H1 (cell line): ENCODE measurements around the gene AFF2. TPM values are rescaled to one million over a fixed set of nuclear protein-coding genes. Genes with fewer than 3 reads are reported as not detected.

Experiments
- CTCF ChIA-PET: fragments of 300-600 bp; sonication (Branson Sonifier 250); formaldehyde crosslinking; loops from one replicate; lab custom pipeline; 2021; ENCODE audit not compliant: partially characterized antibody; lab: Charles Lee
- POLR2A ChIA-PET: fragments of 300-600 bp; sonication (Branson Sonifier 250); formaldehyde crosslinking; loops from one replicate; lab custom pipeline; 2021; ENCODE audit warnings: inconsistent platforms; ENCODE audit not compliant: partially characterized antibody; lab: Charles Lee
- DNase-seq, 2 experiments: peaks; one replicate each; pipeline versions ENCODE4 v3.0.0 to v3.0.0-alpha.2; 2010 to 2022; ENCODE audit warnings: low spot score in 2 of 2, low read depth in 1 of 2, mixed read lengths in 1 of 2
- FAIRE-seq: peaks from 2 replicates; lab custom pipeline; 2011; peaks lifted over from hg19 to GRCh38; lab: Jason Lieb, UNC
- H2AFZ ChIP-seq: 2 replicates; pipeline ENCODE4 v1.8.1; 2012; ENCODE audit warnings: low read length, inconsistent platforms
- H2AK5ac ChIP-seq: 2 replicates; pipeline ENCODE4 v1.6.1; 2013; ENCODE audit warnings: low read depth, low read length
- H2BK120ac ChIP-seq: replicated peaks from 2 replicates; pipeline ENCODE3; 2013; ENCODE audit warnings: low read depth, low read length, inconsistent platforms
- H2BK12ac ChIP-seq: 2 replicates; pipeline ENCODE4 v1.6.1; 2013; ENCODE audit warnings: low read depth, low read length
- H2BK15ac ChIP-seq: 2 replicates; pipeline ENCODE4 v1.6.1; 2013; ENCODE audit warnings: low read length
- H2BK20ac ChIP-seq: 2 replicates; pipeline ENCODE4 v1.6.1; 2013; ENCODE audit warnings: low read length
- H2BK5ac ChIP-seq: 2 replicates; pipeline ENCODE4 v1.6.1; 2013; ENCODE audit warnings: low read depth, low read length
- H3K14ac ChIP-seq: 2 replicates; pipeline ENCODE4 v1.6.1; 2013; ENCODE audit warnings: inconsistent platforms; ENCODE audit not compliant: insufficient read length
- H3K18ac ChIP-seq: 2 replicates; pipeline ENCODE4 v1.6.1; 2013; ENCODE audit warnings: low read length; ENCODE audit errors: extremely low read depth
- H3K23ac ChIP-seq: 2 replicates; pipeline ENCODE4 v1.6.1; 2013; ENCODE audit warnings: inconsistent platforms; ENCODE audit not compliant: insufficient read length
- H3K23me2 ChIP-seq: 2 replicates; pipeline ENCODE4 v1.6.1; 2013; ENCODE audit warnings: low read depth, low read length
- H3K27ac ChIP-seq: 2 replicates; pipeline ENCODE4 v1.6.1; 2011; ENCODE audit warnings: low read depth, low read length, inconsistent platforms
- H3K27me3 ChIP-seq, 4 experiments: replicated peaks in 1 of 4; 1 replicate in 1 of 4; 2 replicates in 3 of 4; pipeline versions ENCODE4 v1.6.1 to v1.8.1; 2011 to 2013; ENCODE audit warnings: low read length in 3 of 4, mild to moderate bottlenecking in 3 of 4, inconsistent platforms in 2 of 4, mixed read lengths in 2 of 4, moderate library complexity in 1 of 4; ENCODE audit not compliant: control insufficient read depth in 3 of 4, insufficient read depth in 3 of 4; ENCODE audit errors: extremely low read depth in 1 of 4
- H3K36me3 ChIP-seq, 4 experiments: 2 replicates each; pipeline versions ENCODE4 v1.6.1 to v1.8.1; 2011 to 2013; ENCODE audit warnings: mild to moderate bottlenecking in 4 of 4, low read length in 3 of 4, moderate library complexity in 2 of 4, control low read depth in 1 of 4, inconsistent platforms in 1 of 4; ENCODE audit not compliant: insufficient read depth in 4 of 4, control insufficient read depth in 2 of 4
- H3K4ac ChIP-seq: replicated peaks from 2 replicates; pipeline ENCODE3; 2013; ENCODE audit warnings: low read length, low read depth, mixed read lengths, inconsistent platforms; ENCODE audit not compliant: insufficient read length
- H3K4me1 ChIP-seq, 4 experiments: replicated peaks in 1 of 4; 1 replicate in 1 of 4; 2 replicates in 3 of 4; pipeline versions ENCODE4 v1.6.1 to v1.8.1; 2011 to 2013; ENCODE audit warnings: low read length in 3 of 4, inconsistent platforms in 2 of 4, mixed read lengths in 1 of 4; ENCODE audit not compliant: insufficient read depth in 4 of 4, control insufficient read depth in 3 of 4
- H3K4me2 ChIP-seq, 2 experiments: 2 replicates each; pipeline versions ENCODE4 v1.6.1 to v1.8.1; 2011 to 2013; ENCODE audit warnings: low read depth in 2 of 2, low read length in 2 of 2, control low read depth in 1 of 2, inconsistent platforms in 1 of 2, mild to moderate bottlenecking in 1 of 2; ENCODE audit not compliant: insufficient read depth in 1 of 2
- H3K4me3 ChIP-seq, 4 experiments: fragments of 200-600, 300-600 bp in 1 of 4; sonication (generic), shearing (Covaris generic), sonication (Bioruptor Twin) in 1 of 4; 2 replicates each; pipeline versions ENCODE4 v1.5.1 to v1.8.1; 2011 to 2016; ENCODE audit warnings: low read length in 4 of 4, low read depth in 3 of 4, control low read depth in 2 of 4, inconsistent platforms in 2 of 4, mild to moderate bottlenecking in 2 of 4, mixed read lengths in 1 of 4, moderate library complexity in 1 of 4; ENCODE audit not compliant: insufficient read depth in 2 of 4; ENCODE audit errors: extremely low read depth in 1 of 4
- H3K56ac ChIP-seq: replicated peaks from 2 replicates; pipeline ENCODE3; 2013; ENCODE audit warnings: low read depth, mild to moderate bottlenecking, mixed read lengths, low read length, inconsistent platforms; ENCODE audit not compliant: insufficient read length
- H3K79me1 ChIP-seq: 2 replicates; pipeline ENCODE4 v1.6.1; 2013; ENCODE audit warnings: low read depth, low read length, control low read depth
- H3K79me2 ChIP-seq, 2 experiments: 2 replicates each; pipeline versions ENCODE4 v1.6.1 to v1.8.1; 2012 to 2013; ENCODE audit warnings: low read length in 2 of 2, mild to moderate bottlenecking in 2 of 2, inconsistent platforms in 1 of 2; ENCODE audit not compliant: insufficient read depth in 2 of 2, control insufficient read depth in 1 of 2
- H3K9ac ChIP-seq, 4 experiments: replicated peaks in 1 of 4; 1 replicate in 1 of 4; 2 replicates in 3 of 4; pipeline versions ENCODE4 v1.6.1 to v1.8.1; 2011 to 2013; ENCODE audit warnings: low read depth in 3 of 4, low read length in 3 of 4, control low read depth in 2 of 4, mild to moderate bottlenecking in 2 of 4, moderate library complexity in 2 of 4, inconsistent platforms in 1 of 4; ENCODE audit errors: extremely low read depth in 1 of 4
- H3K9me3 ChIP-seq, 2 experiments: 2 replicates each; pipeline versions ENCODE4 v1.6.1 to v1.8.1; 2012 to 2013; ENCODE audit warnings: mild to moderate bottlenecking in 2 of 2, moderate library complexity in 2 of 2, control low read depth in 1 of 2, inconsistent platforms in 1 of 2, low read depth in 1 of 2, low read length in 1 of 2, mixed read lengths in 1 of 2; ENCODE audit not compliant: insufficient read depth in 2 of 2
- H4K20me1 ChIP-seq, 2 experiments: replicated peaks in 1 of 2; 2 replicates each; pipeline versions ENCODE3 to v1.8.1; 2011 to 2013; ENCODE audit warnings: inconsistent platforms in 2 of 2, low read length in 2 of 2, mild to moderate bottlenecking in 1 of 2; ENCODE audit not compliant: insufficient read depth in 2 of 2, control insufficient read depth in 1 of 2
- H4K5ac ChIP-seq: 2 replicates; pipeline ENCODE4 v1.6.1; 2013; ENCODE audit warnings: low read length, low read depth, mixed read lengths, inconsistent platforms; ENCODE audit not compliant: insufficient read length
- H4K8ac ChIP-seq: 2 replicates; pipeline ENCODE4 v1.8.0; 2013; ENCODE audit warnings: mild to moderate bottlenecking, moderate library complexity, low read length, inconsistent platforms; ENCODE audit not compliant: insufficient read depth; ENCODE audit errors: extremely low read depth
- H4K91ac ChIP-seq: replicated peaks from 2 replicates; pipeline ENCODE3; 2013; ENCODE audit warnings: low read length, mixed read lengths, inconsistent platforms; ENCODE audit not compliant: insufficient read length
- ATF3 ChIP-seq: IDR thresholded peaks from 2 replicates; pipeline ENCODE4 v1.6.1; 2011; ENCODE audit warnings: low read depth, mild to moderate bottlenecking, low read length; ENCODE audit not compliant: insufficient read depth
- BCL11A ChIP-seq, 2 experiments: IDR thresholded peaks; one replicate each; pipeline ENCODE4 v1.6.1; 2011; ENCODE audit warnings: low read depth in 2 of 2, low read length in 2 of 2, mild to moderate bottlenecking in 2 of 2
- CBX8 ChIP-seq: fragments of 300-800, 300-1000 bp; sonication (generic); IDR thresholded peaks from 2 replicates; pipeline ENCODE4 v1.7.1; 2016; ENCODE audit warnings: low read depth, low read length, borderline replicate concordance
- CHD2 ChIP-seq: IDR thresholded peaks from 2 replicates; pipeline ENCODE4 v1.6.1; 2012; ENCODE audit warnings: low read length, improper control_type of control experiment
- CREB1 ChIP-seq: IDR thresholded peaks from 2 replicates; pipeline ENCODE4 v1.6.1; 2012; ENCODE audit warnings: inconsistent platforms
- GTF2F1 ChIP-seq: IDR thresholded peaks from 2 replicates; pipeline ENCODE4 v1.6.1; 2012; ENCODE audit warnings: low read depth, low read length, improper control_type of control experiment, borderline replicate concordance
- JUND ChIP-seq: IDR thresholded peaks from 2 replicates; pipeline ENCODE4 v1.6.1; 2011; ENCODE audit warnings: mild to moderate bottlenecking, improper control_type of control experiment, low read length
- NANOG ChIP-seq: IDR thresholded peaks from 2 replicates; pipeline ENCODE4 v1.6.1; 2011; ENCODE audit warnings: low read length, low read depth, mild to moderate bottlenecking, inconsistent platforms; ENCODE audit not compliant: insufficient read depth, poor library complexity, severe bottlenecking
- POU5F1 ChIP-seq: IDR thresholded peaks from 2 replicates; pipeline ENCODE4 v1.6.1; 2011; ENCODE audit warnings: low read depth, mild to moderate bottlenecking, low read length, moderate library complexity
- RAD21 ChIP-seq, 2 experiments: IDR thresholded peaks in 1 of 2; conservative IDR thresholded peaks in 1 of 2; 2 replicates each; pipeline ENCODE4 v1.6.1; 2011; ENCODE audit warnings: low read depth in 2 of 2, low read length in 2 of 2, improper control_type of control experiment in 1 of 2, inconsistent platforms in 1 of 2, mild to moderate bottlenecking in 1 of 2, moderate library complexity in 1 of 2
- RBBP5 ChIP-seq: IDR thresholded peaks from 2 replicates; pipeline ENCODE4 v1.7.1; 2012; ENCODE audit warnings: low read depth, mild to moderate bottlenecking, inconsistent platforms, low read length, moderate library complexity, borderline replicate concordance
- SIN3A ChIP-seq, 2 experiments: IDR thresholded peaks in 1 of 2; conservative IDR thresholded peaks in 1 of 2; 2 replicates each; pipeline ENCODE4 v1.6.1; 2011 to 2012; ENCODE audit warnings: low read length in 2 of 2, improper control_type of control experiment in 1 of 2, low read depth in 1 of 2, mild to moderate bottlenecking in 1 of 2
- SIX5 ChIP-seq: IDR thresholded peaks from 2 replicates; pipeline ENCODE4 v1.6.1; 2011; ENCODE audit warnings: mild to moderate bottlenecking, low read depth, low read length
- TCF12 ChIP-seq: IDR thresholded peaks from 2 replicates; pipeline ENCODE4 v1.6.1; 2011; ENCODE audit warnings: low read depth, mild to moderate bottlenecking, low read length
- WGBS, 2 experiments: shearing (Covaris generic) in 1 of 2; methylation state at CpG; one replicate each; pipeline versions ENCODE4 v1.1.6 to v1.1.7; 2013 to 2015; ENCODE audit warnings: low lambda C conversion rate in 2 of 2, mixed read lengths in 2 of 2, inconsistent platforms in 1 of 2, low coverage in 1 of 2, missing lambda C conversion rate in 1 of 2; ENCODE audit not compliant: insufficient replicate concordance in 2 of 2, insufficient coverage in 1 of 2, insufficient read length in 1 of 2; ENCODE audit errors: extremely low coverage in 1 of 2, missing lambda C conversion rate in 1 of 2; 5-methylcytosine and 5-hydroxymethylcytosine counted together
- polyA plus RNA-seq, 7 experiments: library from polyadenylated mRNA; depleted of rRNA in 3 of 7; stranded (reverse) in 5 of 7; unstranded in 2 of 7; fragments of >200 nt in 5 of 7; fragments of 200-250 nt in 2 of 7; gene quantifications; 1 replicate in 5 of 7; 2 replicates in 1 of 7; 4 replicates in 1 of 7; pipeline versions ENCODE4 v1.2.1 to v1.2.3, GENCODE V29; 2011 to 2013; ENCODE audit warnings: missing spikeins in 2 of 7, mixed read lengths in 2 of 7
- total RNA-seq: library from RNA; stranded (reverse); fragmentation: NEBNext Ultra II Directional; extraction: Animal tissue kit (Norgen Biotek cat#: 25700); gene quantifications from 2 replicates; pipeline ENCODE4 v1.2.1, GENCODE V29; 2021

AFF2 gene
- total and polyA plus RNA-seq, 2 of the 8 experiments (the other 6 are each of a cell fraction or from before 2014, with no cell fraction given) = 2.0 to 7.3 TPM

GRCh38 chrX:148960060-148960459 lies 459.6 kb downstream of the AFF2 start:
- Histone ChIP-seq H3K4me2 (no peak overlapping the region), H3K79me2 (no peaks in the 10 kb centered on the region), H2BK5ac (no peak overlapping the region), H4K5ac (no peak overlapping the region), H4K8ac (no peak overlapping the region), H3K27me3 (no peaks in the 10 kb centered on the region), H2BK15ac (no peak overlapping the region), H2BK12ac (no peak overlapping the region), H3K23me2 (no peaks in the 10 kb centered on the region), H3K27ac (no peak overlapping the region), H2AFZ (no peak overlapping the region), H2BK20ac (no peak overlapping the region), H3K36me3 (no peaks in the 10 kb centered on the region), H3K18ac (no peak overlapping the region), H3K9me3 (no peaks in the 10 kb centered on the region), H2AK5ac (no peak overlapping the region), H3K4me3 (no peak overlapping the region), H3K56ac (no peak overlapping the region), H2BK120ac (no peak overlapping the region), H3K9ac (no peak overlapping the region), H4K20me1 (no peaks in the 10 kb centered on the region), H3K14ac (no peak overlapping the region), H4K91ac (no peak overlapping the region), H3K4ac (no peak overlapping the region), H3K23ac (no peak overlapping the region), H3K4me1 (no peaks in the 10 kb centered on the region), H3K79me1 (no peaks in the 10 kb centered on the region)
- DNase-seq (no peak), FAIRE-seq (no peak)
- POLR2A ChIA-PET = no interaction called here
- WGBS, 2 experiments = 100% methylated on average over 1 of the region's 1 CpG; no CpG with 5 or more reads in 1 of the 2 experiments
- CTCF ChIA-PET = interaction anchor here (0.6 kb wide), 1 partner anchor 8 kb away, joined by 4 read pairs; no protein-coding TSS in a partner anchor
- TF ChIP-seq RBBP5 (no peak), CBX8 (no peak), POU5F1 (no peak), GTF2F1 (no peak), ATF3 (no peak), NANOG (no peak), JUND (no peak), BCL11A (IDR thresholded peaks at IDR 0.05; ENCODE audit: low read depth in 2 of 2, low read length in 2 of 2) (no peak), SIN3A (conservative IDR thresholded peaks at IDR 0.05 in 1 of 2, IDR thresholded peaks at IDR 0.05 in 1 of 2; ENCODE audit: low read depth in 1 of 2, low read length in 2 of 2) (no peak), SIX5 (no peak), TCF12 (no peak), CREB1 (no peak), CHD2 (no peak), RAD21 (IDR thresholded peaks at IDR 0.05 in 1 of 2, conservative IDR thresholded peaks at IDR 0.05 in 1 of 2; ENCODE audit: low read depth in 2 of 2, low read length in 2 of 2) (no peak)
